Testis (tissue), 2 donors: ENCODE measurements around the gene RHOBTB3.

ENCODE experiments used
- POLR2A ChIP-seq: fragments of 450-650 bp; IDR thresholded peaks from one replicate; pipeline ENCODE4 v1.6.1; 2017; ENCODE audit warnings: antibody characterized with exemption, mild to moderate bottlenecking, moderate library complexity
- TF ChIP-seq, protein P1 (sequence below), 3 experiments: fragments of 450-650 bp in 2 of 3; fragments of 200-600 bp in 1 of 3; sonication (generic) in 1 of 3; IDR thresholded peaks; one replicate each; pipeline ENCODE4 v1.5.1; 2016 to 2019; ENCODE audit warnings: antibody characterized with exemption in 3 of 3, mild to moderate bottlenecking in 2 of 3, moderate library complexity in 1 of 3

DNA sequence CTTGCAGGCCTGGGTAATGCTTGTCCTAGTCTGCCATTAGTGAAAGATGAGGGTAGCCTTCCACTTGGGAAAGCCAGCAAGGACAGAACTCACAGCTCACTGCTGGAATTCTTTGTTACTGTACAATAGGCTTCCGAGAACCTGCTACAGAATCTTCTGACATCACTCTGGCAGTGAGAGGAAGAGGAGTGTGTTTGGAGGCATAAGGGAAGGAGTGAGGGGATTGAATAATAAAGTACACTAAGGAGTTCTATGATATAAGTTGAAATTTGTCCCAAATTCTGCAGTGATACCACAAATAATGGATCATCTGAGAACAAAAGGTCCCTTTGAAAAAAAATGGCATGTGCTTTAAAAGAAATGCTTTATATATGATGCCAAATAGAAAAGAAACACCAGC lies 48.2 kb upstream of the RHOBTB3 start, which contains the start of gene SPATA9:
- no peak for TF ChIP-seq POLR2A
- TF ChIP-seq, protein P1, sequence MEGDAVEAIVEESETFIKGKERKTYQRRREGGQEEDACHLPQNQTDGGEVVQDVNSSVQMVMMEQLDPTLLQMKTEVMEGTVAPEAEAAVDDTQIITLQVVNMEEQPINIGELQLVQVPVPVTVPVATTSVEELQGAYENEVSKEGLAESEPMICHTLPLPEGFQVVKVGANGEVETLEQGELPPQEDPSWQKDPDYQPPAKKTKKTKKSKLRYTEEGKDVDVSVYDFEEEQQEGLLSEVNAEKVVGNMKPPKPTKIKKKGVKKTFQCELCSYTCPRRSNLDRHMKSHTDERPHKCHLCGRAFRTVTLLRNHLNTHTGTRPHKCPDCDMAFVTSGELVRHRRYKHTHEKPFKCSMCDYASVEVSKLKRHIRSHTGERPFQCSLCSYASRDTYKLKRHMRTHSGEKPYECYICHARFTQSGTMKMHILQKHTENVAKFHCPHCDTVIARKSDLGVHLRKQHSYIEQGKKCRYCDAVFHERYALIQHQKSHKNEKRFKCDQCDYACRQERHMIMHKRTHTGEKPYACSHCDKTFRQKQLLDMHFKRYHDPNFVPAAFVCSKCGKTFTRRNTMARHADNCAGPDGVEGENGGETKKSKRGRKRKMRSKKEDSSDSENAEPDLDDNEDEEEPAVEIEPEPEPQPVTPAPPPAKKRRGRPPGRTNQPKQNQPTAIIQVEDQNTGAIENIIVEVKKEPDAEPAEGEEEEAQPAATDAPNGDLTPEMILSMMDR (IDR thresholded peaks at IDR 0.05) = no peak
